ENCODE results near the gene DIAPH3.

DNA sequence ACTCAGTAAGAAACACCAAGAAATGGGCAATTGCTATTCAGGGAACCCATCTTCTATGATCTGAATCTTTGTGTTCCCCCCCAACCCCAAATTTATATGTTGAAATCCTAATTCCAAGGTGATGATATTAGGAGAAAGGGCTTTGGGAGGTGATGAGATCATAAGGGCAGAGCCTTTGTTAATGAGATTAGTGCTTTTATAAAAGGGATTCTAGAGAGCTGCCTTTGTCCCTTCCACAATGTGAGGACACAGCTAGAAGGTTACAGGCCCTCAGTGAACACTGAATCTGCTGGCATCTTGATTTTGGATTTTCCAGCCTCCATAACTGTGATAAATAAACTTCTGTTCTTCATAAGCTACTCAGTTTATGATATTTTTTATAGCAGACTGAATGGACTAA, 376.0 kb downstream of the DIAPH3 start:
- no peak for TF ChIP-seq POLR2AphosphoS5 (IDR thresholded peaks at IDR 0.05; ENCODE audit: low read depth, low read length)
- no peak for TF ChIP-seq POLR2A (IDR thresholded peaks at IDR 0.05; ENCODE audit: low read depth, low read length)
- no peak for TF ChIP-seq TAF1 (IDR thresholded peaks at IDR 0.05; ENCODE audit: borderline replicate concordance, low read depth, low read length)

All from GM12892 (cell line).